ENCODE measurements around the gene AGPAT1.

- TF ChIP-seq YY1 (IDR thresholded peaks at IDR 0.05; ENCODE audit: insufficient read depth, insufficient read length) (no peak), ZNF274 (IDR thresholded peaks at IDR 0.05; ENCODE audit: low read depth, low read length) (no peak), SUZ12 (IDR thresholded peaks at IDR 0.05; ENCODE audit: extremely low read depth, insufficient read depth, insufficient read length) (no peak)
These were observed 46.7 kb upstream of the AGPAT1 start for GRCh38 chr6:32222333-32223230.
